HCT116 (cell line): ENCODE results near the gene PIGW. TPM values are rescaled to one million over a fixed set of nuclear protein-coding genes. Genes with fewer than 3 reads are reported as not detected.
A peak's percentile ranks its signal among the peaks of the same experiment; 100 is the strongest.

Experiments
- ATAC-seq: fragments of 200-7000 bp; cut with Tn5 transposase; 2 replicates; pipeline ENCODE4 v1.9.1; 2020; ENCODE audit warnings: mild to moderate bottlenecking, moderate library complexity
- BruUV-seq: library from RNA; stranded (reverse); fragments of 400-500 nt; replicated peaks from 2 replicates; lab custom pipeline; 2021; lab: Mats Ljungman, UMichigan
- CTCF ChIA-PET: fragments of 300-600 bp; sonication (Branson Sonifier 250); formaldehyde crosslinking; loops from one replicate; lab custom pipeline; 2021; ENCODE audit warnings: antibody characterized with exemption; lab: Charles Lee
- POLR2A ChIA-PET: fragments of 300-600, 350-600 bp; sonication (Branson Sonifier 250); formaldehyde crosslinking; loops from one replicate; lab custom pipeline; 2021; ENCODE audit warnings: antibody characterized with exemption; lab: Charles Lee
- RAD21 ChIA-PET, 2 experiments: fragments of 300-600 bp; sonication (Branson Sonifier 250); formaldehyde crosslinking; loops; one replicate each; lab custom pipeline; 2023; ENCODE audit warnings: low total read pairs in 2 of 2; ENCODE audit not compliant: uncharacterized antibody in 2 of 2, unreplicated experiment in 2 of 2, low non-redundant PET in 1 of 2; lab: Charles Lee
- DNase-seq: peaks from one replicate; pipeline ENCODE4 v3.0.0-alpha.2; 2010; ENCODE audit warnings: low read depth, low spot score
- H2AFZ ChIP-seq: fragments of 200-600 bp; shearing (Covaris generic), sonication (generic); 2 replicates; pipeline ENCODE4 v1.6.1; 2017; ENCODE audit warnings: low read depth, mixed run types, mixed read lengths, antibody characterized with exemption, low read length; ENCODE audit not compliant: poor library complexity, severe bottlenecking
- H3K27ac ChIP-seq: 2 replicates; pipeline ENCODE4 v1.5.1; 2012; ENCODE audit warnings: low read depth, low read length
- H3K27me3 ChIP-seq: fragments of 200-600 bp; sonication (generic); 2 replicates; pipeline ENCODE4 v1.6.1; 2016; ENCODE audit warnings: mixed run types, low read length, mixed read lengths; ENCODE audit not compliant: insufficient read depth
- H3K36me3 ChIP-seq, 2 experiments: fragments of 200-500 bp in 1 of 2; fragments of 200-600 bp in 1 of 2; sonication (Bioruptor generic) in 1 of 2; sonication (generic) in 1 of 2; 2 replicates each; pipeline versions ENCODE4 v1.5.1 to v1.6.1; 2014 to 2016; ENCODE audit warnings: low read length in 2 of 2, inconsistent platforms in 1 of 2, mixed read lengths in 1 of 2, mixed run types in 1 of 2; ENCODE audit not compliant: insufficient read depth in 2 of 2, control insufficient read depth in 1 of 2
- H3K4me1 ChIP-seq, 2 experiments: fragments of 200-600 bp in 1 of 2; sonication (generic) in 1 of 2; 2 replicates each; pipeline versions ENCODE4 v1.5.1 to v1.6.1; 2012 to 2017; ENCODE audit warnings: low read length in 2 of 2, inconsistent platforms in 1 of 2, mild to moderate bottlenecking in 1 of 2, mixed read lengths in 1 of 2, mixed run types in 1 of 2, moderate library complexity in 1 of 2; ENCODE audit not compliant: insufficient read depth in 2 of 2, control insufficient read depth in 1 of 2
- H3K4me2 ChIP-seq: fragments of 200-600 bp; sonication (generic); 2 replicates; pipeline ENCODE4 v1.6.1; 2017; ENCODE audit warnings: mixed run types, low read length, mixed read lengths
- H3K4me3 ChIP-seq, 2 experiments: fragments of 200-600 bp in 1 of 2; sonication (generic) in 1 of 2; replicated peaks in 1 of 2; 2 replicates each; pipeline ENCODE4 v1.5.1; 2011 to 2016; ENCODE audit warnings: low read length in 2 of 2, control low read depth in 1 of 2, low read depth in 1 of 2, mild to moderate bottlenecking in 1 of 2, mixed read lengths in 1 of 2, mixed run types in 1 of 2
- H3K79me2 ChIP-seq: fragments of 200-600 bp; sonication (generic); 2 replicates; pipeline ENCODE4 v1.6.1; 2017; ENCODE audit warnings: mild to moderate bottlenecking, mixed run types, low read length, moderate library complexity, mixed read lengths; ENCODE audit not compliant: insufficient read depth
- H3K9ac ChIP-seq: fragments of 200-600 bp; sonication (generic); 2 replicates; pipeline ENCODE4 v1.6.1; 2016; ENCODE audit warnings: low read length, mixed read lengths
- H3K9me2 ChIP-seq: fragments of 200-600 bp; sonication (generic), shearing (Covaris generic); 2 replicates; pipeline ENCODE4 v1.6.1; 2017; ENCODE audit warnings: mixed run types, mild to moderate bottlenecking, moderate library complexity; ENCODE audit not compliant: insufficient read depth
- H3K9me3 ChIP-seq, 2 experiments: fragments of 200-500 bp in 1 of 2; fragments of 200-600 bp in 1 of 2; sonication (Bioruptor generic) in 1 of 2; sonication (generic) in 1 of 2; 2 replicates each; pipeline ENCODE4 v1.6.1; 2014 to 2017; ENCODE audit warnings: low read length in 2 of 2, mixed read lengths in 2 of 2, inconsistent platforms in 1 of 2, low read depth in 1 of 2, mild to moderate bottlenecking in 1 of 2, mixed run types in 1 of 2, moderate library complexity in 1 of 2; ENCODE audit not compliant: control insufficient read depth in 1 of 2, insufficient read depth in 1 of 2
- H4K20me1 ChIP-seq: fragments of 200-600 bp; sonication (generic), shearing (Covaris generic); 2 replicates; pipeline ENCODE4 v1.6.1; 2017; ENCODE audit warnings: mixed run types, mild to moderate bottlenecking, moderate library complexity; ENCODE audit not compliant: insufficient read depth
- CEBPB ChIP-seq: IDR thresholded peaks from 2 replicates; pipeline ENCODE4 v1.6.1; 2012; ENCODE audit warnings: low read depth
- EGR1 ChIP-seq: IDR thresholded peaks from 2 replicates; pipeline ENCODE4 v1.6.1; 2012; ENCODE audit warnings: low read depth
- ELF1 ChIP-seq: IDR thresholded peaks from 2 replicates; pipeline ENCODE4 v1.6.1; 2012; ENCODE audit warnings: low read depth, borderline replicate concordance
- EZH2 ChIP-seq: fragments of 200-600 bp; sonication (generic); IDR thresholded peaks from 2 replicates; pipeline ENCODE4 v1.6.1; 2017; ENCODE audit warnings: antibody characterized with exemption, mixed run types
- EZH2phosphoT487 ChIP-seq: fragments of 200-600 bp; IDR thresholded peaks from 2 replicates; pipeline ENCODE4 v1.6.1; 2018; ENCODE audit warnings: antibody characterized with exemption, borderline replicate concordance
- JUND ChIP-seq: IDR thresholded peaks from 2 replicates; pipeline ENCODE4 v1.6.1; 2012
- POLR2A ChIP-seq: IDR thresholded peaks from 2 replicates; pipeline ENCODE4 v1.7.0; 2011; ENCODE audit warnings: borderline replicate concordance; ENCODE audit not compliant: insufficient read depth, insufficient read length; ENCODE audit errors: extremely low read depth
- POLR2AphosphoS5 ChIP-seq: IDR thresholded peaks from 2 replicates; pipeline ENCODE4 v1.6.1; 2011; ENCODE audit warnings: mild to moderate bottlenecking, low read depth, low read length, moderate library complexity
- SIN3A ChIP-seq: IDR thresholded peaks from 2 replicates; pipeline ENCODE4 v1.6.1; 2012; ENCODE audit warnings: low read depth
- SP1 ChIP-seq: IDR thresholded peaks from 2 replicates; pipeline ENCODE4 v1.6.1; 2012; ENCODE audit warnings: low read depth
- TCF7L2 ChIP-seq: IDR thresholded peaks from 2 replicates; pipeline ENCODE4 v1.7.0; 2011; ENCODE audit warnings: borderline replicate concordance, inconsistent platforms; ENCODE audit not compliant: insufficient read depth, insufficient read length; ENCODE audit errors: extremely low read depth
- YY1 ChIP-seq: IDR thresholded peaks from 2 replicates; pipeline ENCODE4 v1.6.1; 2011; ENCODE audit warnings: low read length, low read depth, moderate library complexity, mild to moderate bottlenecking; ENCODE audit not compliant: insufficient replicate concordance; ENCODE audit errors: extremely low read depth
- ZFX ChIP-seq: fragments of 450-650 bp; IDR thresholded peaks from 2 replicates; pipeline ENCODE4 v1.6.1; 2017
- ZNF274 ChIP-seq: fragments of 200-500 bp; sonication (Bioruptor generic); IDR thresholded peaks from 2 replicates; pipeline ENCODE4 v1.6.1; 2014; ENCODE audit warnings: mild to moderate bottlenecking, low read depth, low read length, inconsistent platforms
- intact Hi-C: fragments of 100-400 bp; cut with micrococcal nuclease; formaldehyde crosslinking; loops from 2 replicates; pipeline ENCODE4 v1.10.0; 2022
- total RNA-seq: library from RNA; stranded (reverse); gene quantifications from one replicate; pipeline ENCODE4 v1.2.1, GENCODE V29; 2021; ENCODE audit not compliant: unreplicated experiment
- TF ChIP-seq, protein P1 (sequence below): IDR thresholded peaks from 2 replicates; pipeline ENCODE4 v1.6.1; 2012; ENCODE audit warnings: low read depth
- TF ChIP-seq, protein P2 (sequence below): IDR thresholded peaks from 2 replicates; pipeline ENCODE4 v1.6.1; 2011; ENCODE audit warnings: mild to moderate bottlenecking, low read length, moderate library complexity; ENCODE audit not compliant: insufficient replicate concordance; ENCODE audit errors: extremely low read depth
- TF ChIP-seq, protein P3 (sequence below): IDR thresholded peaks from 2 replicates; pipeline ENCODE4 v1.6.1; 2012

Gene PIGW
- total RNA-seq, 1 experiment from 2014 or later = 16.4 TPM

DNA sequence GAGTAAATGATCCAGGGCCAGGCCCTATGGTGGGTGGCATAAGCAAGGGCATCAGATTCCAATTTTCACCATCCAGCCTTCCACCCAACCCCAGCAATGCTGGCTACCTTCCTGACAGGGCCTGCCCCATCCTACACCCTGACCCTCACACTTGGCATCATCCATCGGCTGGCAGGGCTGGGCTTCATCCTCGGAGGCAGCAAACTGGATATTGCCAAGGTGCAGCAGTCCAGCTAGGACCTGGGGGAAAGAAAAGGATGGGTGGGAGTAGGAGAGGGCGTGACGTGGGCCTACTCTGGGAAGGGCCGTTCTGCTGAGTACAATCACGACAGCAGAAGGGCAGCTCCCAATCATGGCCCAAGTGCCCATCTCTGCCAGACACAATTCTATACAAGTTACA lies 23.6 kb upstream of the PIGW start:
- Histone ChIP-seq H3K27me3 (no peaks in the 10 kb centered on the region), H3K4me3 (no peak overlapping the region), H3K27ac (no peak overlapping the region)
- no peak for ATAC-seq
- TF ChIP-seq SIN3A (no peak), EZH2 (no peak), ZFX (no peak), EZH2phosphoT487 (no peak)
- TF ChIP-seq, all 23 proteins: peak for 0
- no TSS peak for BruUV-seq
- Histone ChIP-seq H3K9ac (no peak overlapping the region), H3K9me3 (no peaks in the 10 kb centered on the region), H2AFZ (no peak overlapping the region), H4K20me1 (no peaks in the 10 kb centered on the region), H3K4me1 (no peaks in the 10 kb centered on the region), H3K9me2 (no peaks in the 10 kb centered on the region), H3K4me2 (no peak overlapping the region), H3K79me2 (no peaks in the 10 kb centered on the region), H3K36me3 (peaks cover 32 to 74% of the 10 kb centered on the region in 2 experiments)
- POLR2A ChIA-PET = no interaction called here
- no peak for DNase-seq
- intact Hi-C loops = no loop called here
- CTCF ChIA-PET = no interaction called here
- RAD21 ChIA-PET = no interaction called here

DNA sequence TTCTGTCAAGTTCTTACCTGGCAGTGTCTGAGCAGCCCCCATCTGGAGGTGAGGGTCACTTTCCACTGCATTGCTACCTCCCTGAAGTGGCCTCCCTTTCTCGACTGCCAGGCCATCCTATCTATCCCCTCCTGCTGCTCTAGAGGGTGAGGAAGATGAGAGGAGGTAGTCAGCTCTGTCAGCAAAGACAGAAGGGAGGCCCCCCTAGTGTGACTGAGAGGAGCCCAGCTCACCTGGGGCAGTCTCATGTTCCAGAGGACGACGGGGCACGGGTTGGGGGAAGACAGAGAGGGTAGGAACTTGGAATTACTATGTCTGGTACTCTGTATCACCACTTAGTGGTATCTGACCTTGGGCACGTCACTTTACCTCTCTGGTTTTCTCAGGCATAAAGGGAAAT lies 22.1 kb upstream of the PIGW start:
- intact Hi-C loops = no loop called here
- no peaks in the 10 kb centered on the region for H4K20me1 ChIP-seq
- no peaks in the 10 kb centered on the region for H3K9me3 ChIP-seq
- peaks cover 33 to 61% of the 10 kb centered on the region in 2 experiments; a peak in 3 of 4 replicates for H3K36me3 ChIP-seq
- H3K4me1 ChIP-seq = no peaks in the 10 kb centered on the region
- H3K9ac ChIP-seq = no peak overlapping the region
- ATAC-seq (no peak), DNase-seq (no peak)
- H3K27me3 ChIP-seq = no peaks in the 10 kb centered on the region
- RAD21 ChIA-PET = no interaction called here
- H2AFZ ChIP-seq = no peak overlapping the region
- H3K4me3 ChIP-seq = no peak overlapping the region
- TSS peak; percentile 44 for BruUV-seq
- H3K27ac ChIP-seq = no peak overlapping the region
- H3K9me2 ChIP-seq = no peaks in the 10 kb centered on the region
- POLR2A ChIA-PET = no interaction called here
- CTCF ChIA-PET = interaction anchor here (0.8 kb wide), 1 partner anchor 29 kb away, joined by 3 read pairs; no protein-coding TSS in a partner anchor
- peaks cover 2% of the 10 kb centered on the region; the same call in 1 of the 2 replicates for H3K79me2 ChIP-seq
- H3K4me2 ChIP-seq = no peak overlapping the region
- no peak for TF ChIP-seq TCF7L2
- no peak for TF ChIP-seq POLR2A
- TF ChIP-seq JUND = no peak
- no peak for TF ChIP-seq EGR1
- TF ChIP-seq, protein P1, sequence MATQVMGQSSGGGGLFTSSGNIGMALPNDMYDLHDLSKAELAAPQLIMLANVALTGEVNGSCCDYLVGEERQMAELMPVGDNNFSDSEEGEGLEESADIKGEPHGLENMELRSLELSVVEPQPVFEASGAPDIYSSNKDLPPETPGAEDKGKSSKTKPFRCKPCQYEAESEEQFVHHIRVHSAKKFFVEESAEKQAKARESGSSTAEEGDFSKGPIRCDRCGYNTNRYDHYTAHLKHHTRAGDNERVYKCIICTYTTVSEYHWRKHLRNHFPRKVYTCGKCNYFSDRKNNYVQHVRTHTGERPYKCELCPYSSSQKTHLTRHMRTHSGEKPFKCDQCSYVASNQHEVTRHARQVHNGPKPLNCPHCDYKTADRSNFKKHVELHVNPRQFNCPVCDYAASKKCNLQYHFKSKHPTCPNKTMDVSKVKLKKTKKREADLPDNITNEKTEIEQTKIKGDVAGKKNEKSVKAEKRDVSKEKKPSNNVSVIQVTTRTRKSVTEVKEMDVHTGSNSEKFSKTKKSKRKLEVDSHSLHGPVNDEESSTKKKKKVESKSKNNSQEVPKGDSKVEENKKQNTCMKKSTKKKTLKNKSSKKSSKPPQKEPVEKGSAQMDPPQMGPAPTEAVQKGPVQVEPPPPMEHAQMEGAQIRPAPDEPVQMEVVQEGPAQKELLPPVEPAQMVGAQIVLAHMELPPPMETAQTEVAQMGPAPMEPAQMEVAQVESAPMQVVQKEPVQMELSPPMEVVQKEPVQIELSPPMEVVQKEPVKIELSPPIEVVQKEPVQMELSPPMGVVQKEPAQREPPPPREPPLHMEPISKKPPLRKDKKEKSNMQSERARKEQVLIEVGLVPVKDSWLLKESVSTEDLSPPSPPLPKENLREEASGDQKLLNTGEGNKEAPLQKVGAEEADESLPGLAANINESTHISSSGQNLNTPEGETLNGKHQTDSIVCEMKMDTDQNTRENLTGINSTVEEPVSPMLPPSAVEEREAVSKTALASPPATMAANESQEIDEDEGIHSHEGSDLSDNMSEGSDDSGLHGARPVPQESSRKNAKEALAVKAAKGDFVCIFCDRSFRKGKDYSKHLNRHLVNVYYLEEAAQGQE = no peak
- no peak for TF ChIP-seq CEBPB
- no peak for TF ChIP-seq POLR2AphosphoS5
- TF ChIP-seq, protein P2, sequence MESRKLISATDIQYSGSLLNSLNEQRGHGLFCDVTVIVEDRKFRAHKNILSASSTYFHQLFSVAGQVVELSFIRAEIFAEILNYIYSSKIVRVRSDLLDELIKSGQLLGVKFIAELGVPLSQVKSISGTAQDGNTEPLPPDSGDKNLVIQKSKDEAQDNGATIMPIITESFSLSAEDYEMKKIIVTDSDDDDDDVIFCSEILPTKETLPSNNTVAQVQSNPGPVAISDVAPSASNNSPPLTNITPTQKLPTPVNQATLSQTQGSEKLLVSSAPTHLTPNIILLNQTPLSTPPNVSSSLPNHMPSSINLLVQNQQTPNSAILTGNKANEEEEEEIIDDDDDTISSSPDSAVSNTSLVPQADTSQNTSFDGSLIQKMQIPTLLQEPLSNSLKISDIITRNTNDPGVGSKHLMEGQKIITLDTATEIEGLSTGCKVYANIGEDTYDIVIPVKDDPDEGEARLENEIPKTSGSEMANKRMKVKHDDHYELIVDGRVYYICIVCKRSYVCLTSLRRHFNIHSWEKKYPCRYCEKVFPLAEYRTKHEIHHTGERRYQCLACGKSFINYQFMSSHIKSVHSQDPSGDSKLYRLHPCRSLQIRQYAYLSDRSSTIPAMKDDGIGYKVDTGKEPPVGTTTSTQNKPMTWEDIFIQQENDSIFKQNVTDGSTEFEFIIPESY = no peak
- TF ChIP-seq YY1 = no peak
- no peak for TF ChIP-seq ZNF274
- TF ChIP-seq, protein P3, sequence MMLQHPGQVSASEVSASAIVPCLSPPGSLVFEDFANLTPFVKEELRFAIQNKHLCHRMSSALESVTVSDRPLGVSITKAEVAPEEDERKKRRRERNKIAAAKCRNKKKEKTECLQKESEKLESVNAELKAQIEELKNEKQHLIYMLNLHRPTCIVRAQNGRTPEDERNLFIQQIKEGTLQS = no peak
- TF ChIP-seq SP1 = no peak
- no peak for TF ChIP-seq ELF1
